ENCODE measurements around the gene VTI1A. TPM values are rescaled to one million over a fixed set of nuclear protein-coding genes. Genes with fewer than 3 reads are reported as not detected.
"Not testable (repeated sequence)": the region's sequence is repeated elsewhere in the genome, so short reads cannot be mapped to it uniquely, and the experiment has no call there.

VTI1A gene
- total RNA-seq, 2 experiments from 2014 or later, result 24.9 to 28.4 TPM

DNA sequence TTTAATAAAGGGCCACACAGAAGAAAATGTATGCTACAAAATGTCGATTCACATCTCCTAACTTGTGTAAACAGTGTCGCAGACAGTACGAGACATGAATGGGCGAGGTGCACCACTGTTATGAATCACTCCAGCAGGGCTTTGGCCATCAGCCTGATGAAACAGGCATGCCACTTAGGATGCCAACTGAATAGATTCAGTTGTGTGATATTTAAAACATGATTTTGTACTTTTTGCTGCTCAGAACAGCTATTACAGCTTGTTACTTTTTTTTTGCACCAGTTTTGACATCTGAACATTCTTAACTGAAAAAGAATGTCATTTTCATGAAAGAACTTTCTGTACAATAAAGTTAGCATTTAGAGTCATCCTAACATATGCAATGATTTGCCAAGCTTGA is 138.1 kb downstream of the VTI1A start:
- no peak overlapping the region for H3K27ac Mint-ChIP-seq
- intact Hi-C loops (cut with micrococcal nuclease), result no loop called here
- H3K27me3 Mint-ChIP-seq (ENCODE audit: low read depth), result no peaks in the 10 kb centered on the region
- H3K9me3 Mint-ChIP-seq, result no peaks in the 10 kb centered on the region
- CTCF ChIA-PET, result interaction anchor here (0.9 kb wide), 1 partner anchor 19 kb away, joined by 3 read pairs; no protein-coding TSS in a partner anchor
- H3K4me1 Mint-ChIP-seq (ENCODE audit: low read depth), result no peaks in the 10 kb centered on the region
- peaks cover 4% of the 10 kb centered on the region for H3K36me3 Mint-ChIP-seq (ENCODE audit: low read depth)
- no peak overlapping the region for H3K4me3 Mint-ChIP-seq
- no peak for DNase-seq

DNA sequence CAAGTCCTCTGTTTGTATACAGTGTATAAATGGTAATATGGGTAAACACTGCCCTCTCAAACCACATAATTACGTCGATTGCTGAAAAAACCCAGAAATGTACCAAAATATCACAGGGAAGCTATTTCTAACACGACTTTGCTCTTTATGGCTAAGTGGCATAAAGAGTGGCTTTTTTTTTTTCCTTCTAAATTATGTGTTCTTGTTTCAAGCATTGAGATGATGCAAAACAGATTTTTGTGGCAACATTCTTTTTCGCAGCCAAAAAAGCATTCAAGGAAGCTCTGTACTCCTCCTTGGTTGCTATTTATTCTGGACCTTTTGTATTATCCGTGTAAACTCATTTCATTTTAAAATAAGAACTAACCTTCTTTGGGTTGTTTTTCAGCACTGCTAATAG is 138.9 kb downstream of the VTI1A start:
- Mint-ChIP-seq H3K27ac (no peak overlapping the region), H3K4me1 (ENCODE audit: low read depth) (no peaks in the 10 kb centered on the region), H3K36me3 (ENCODE audit: low read depth) (peaks cover 7% of the 10 kb centered on the region), H3K27me3 (ENCODE audit: low read depth) (no peaks in the 10 kb centered on the region), H3K9me3 (no peaks in the 10 kb centered on the region), H3K4me3 (no peak overlapping the region)
- intact Hi-C loops (cut with micrococcal nuclease), result no loop called here
- DNase-seq, result no peak
- CTCF ChIA-PET, result no interaction called here

DNA sequence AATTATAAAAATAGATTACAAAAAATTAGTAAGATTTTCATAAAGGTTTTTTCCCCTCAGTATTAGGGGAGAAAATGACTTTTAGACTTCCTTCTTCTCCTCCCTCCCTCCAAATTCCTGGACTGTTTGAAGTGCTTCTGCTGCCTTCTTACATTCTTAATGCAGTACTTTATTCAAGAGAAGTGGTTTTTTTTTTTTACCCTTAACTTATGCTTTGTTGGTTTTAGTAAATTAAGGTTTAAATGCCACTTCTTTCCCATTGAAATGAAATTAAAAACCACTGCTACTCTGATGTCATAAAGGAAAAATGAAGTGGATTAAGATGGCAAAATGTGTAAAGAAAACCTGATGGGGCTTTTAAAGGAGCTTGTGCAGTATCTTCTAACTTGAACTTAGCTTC is 140.7 kb downstream of the VTI1A start:
- Mint-ChIP-seq H3K4me3 (no peak overlapping the region), H3K36me3 (ENCODE audit: low read depth) (peaks cover 22% of the 10 kb centered on the region), H3K9me3 (no peaks in the 10 kb centered on the region), H3K27me3 (ENCODE audit: low read depth) (no peaks in the 10 kb centered on the region), H3K4me1 (ENCODE audit: low read depth) (no peaks in the 10 kb centered on the region), H3K27ac (no peak overlapping the region)
- intact Hi-C loops (cut with micrococcal nuclease), result no loop called here
- no peak for DNase-seq
- CTCF ChIA-PET, result interaction anchor here (0.7 to 0.8 kb wide), 3 partner anchors 31 to 540 kb away, joined by 3 read pairs; no protein-coding TSS in a partner anchor

DNA sequence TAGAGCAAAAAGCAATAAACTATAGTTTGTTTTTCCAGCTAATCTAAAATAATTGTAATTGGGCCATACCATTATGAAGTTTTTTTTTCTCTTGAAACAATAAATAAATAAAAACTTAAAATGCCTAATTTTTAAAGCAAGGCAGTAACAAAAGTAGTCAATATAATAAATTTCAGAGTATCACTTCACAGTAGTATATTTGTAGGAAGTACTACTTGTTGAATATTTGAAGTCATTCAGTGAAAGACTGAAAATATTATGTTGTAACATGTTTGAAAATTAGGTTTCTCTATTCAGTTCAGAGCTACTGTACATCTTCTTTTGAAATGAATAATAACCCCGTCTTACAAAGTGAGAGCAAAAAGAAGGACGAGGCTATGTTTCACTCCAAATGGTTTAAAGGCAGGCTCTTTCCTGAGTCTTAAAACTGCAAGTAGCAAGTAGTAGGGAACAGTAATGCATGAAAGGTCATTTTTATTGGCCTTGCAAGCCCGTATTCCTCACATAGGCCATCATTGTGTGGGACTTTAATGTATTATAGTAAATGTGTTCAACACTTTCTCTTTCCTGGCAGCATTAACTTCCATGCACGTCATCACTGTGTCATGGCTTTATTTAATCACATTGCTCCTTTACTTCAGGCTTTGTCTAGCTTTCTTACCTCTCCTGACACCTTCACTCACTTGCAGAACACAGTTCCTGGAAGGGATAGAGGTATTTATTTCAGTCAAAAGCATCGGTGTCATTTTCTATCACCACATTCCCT is 141.4 kb downstream of the VTI1A start:
- Mint-ChIP-seq H3K36me3 (ENCODE audit: low read depth) (peaks cover 23% of the 10 kb centered on the region), H3K4me3 (no peak overlapping the region), H3K4me1 (ENCODE audit: low read depth) (no peaks in the 10 kb centered on the region), H3K9me3 (no peaks in the 10 kb centered on the region), H3K27me3 (ENCODE audit: low read depth) (no peaks in the 10 kb centered on the region), H3K27ac (no peak overlapping the region)
- CTCF ChIA-PET, result interaction anchor here (0.7 to 0.8 kb wide), 2 partner anchors 32 to 539 kb away, joined by 3 read pairs; no protein-coding TSS in a partner anchor
- no peak for DNase-seq
- intact Hi-C loops (cut with micrococcal nuclease), result no loop called here

DNA sequence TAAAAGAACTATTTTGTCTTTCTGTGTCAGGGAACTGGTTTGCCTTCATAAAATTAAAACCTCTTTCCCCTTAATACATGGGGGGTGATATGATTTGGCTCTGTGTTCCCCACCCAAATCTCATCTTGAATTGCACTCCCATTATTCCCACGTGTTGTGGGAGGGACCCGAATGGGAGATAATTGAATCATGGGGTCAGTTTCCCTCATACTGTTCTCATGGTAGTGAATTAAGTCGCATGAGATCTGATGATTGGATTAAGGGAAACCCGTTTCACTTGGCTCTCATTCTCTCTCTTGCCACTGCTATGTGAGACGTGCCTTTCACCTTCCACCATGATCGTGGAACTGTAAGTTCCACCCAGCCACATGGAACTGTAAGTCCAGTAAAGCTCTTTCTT is 142.1 kb downstream of the VTI1A start:
- Mint-ChIP-seq H3K4me3 (no peak overlapping the region), H3K27ac (no peak overlapping the region), H3K9me3 (no peaks in the 10 kb centered on the region), H3K4me1 (ENCODE audit: low read depth) (no peaks in the 10 kb centered on the region), H3K36me3 (ENCODE audit: low read depth) (peaks cover 24% of the 10 kb centered on the region), H3K27me3 (ENCODE audit: low read depth) (no peaks in the 10 kb centered on the region)
- DNase-seq, result no peak
- intact Hi-C loops (cut with micrococcal nuclease), result no loop called here
- CTCF ChIA-PET, result no interaction called here

DNA sequence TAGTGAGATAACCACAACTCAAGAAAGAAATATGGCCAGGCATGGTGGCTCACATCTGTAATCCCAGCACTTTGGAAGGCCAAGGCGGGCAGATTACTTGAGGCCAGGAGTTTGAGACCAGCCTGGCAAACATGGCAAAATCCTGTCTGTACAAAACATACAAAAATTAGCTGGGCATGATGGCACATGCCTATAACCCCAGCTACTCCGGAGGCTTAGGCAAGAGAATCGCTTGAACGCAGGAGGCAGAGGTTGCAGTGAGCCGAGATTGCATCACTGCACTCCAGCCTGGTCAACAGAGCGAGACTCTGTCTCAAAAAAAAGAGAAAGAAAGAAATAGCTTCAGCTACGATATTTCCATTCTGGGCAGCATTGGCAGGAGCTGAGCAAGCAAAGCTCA is 143.8 kb downstream of the VTI1A start:
- H3K27ac Mint-ChIP-seq; H3K9me3 Mint-ChIP-seq; CTCF ChIA-PET; DNase-seq; H3K4me3 Mint-ChIP-seq; H3K27me3 Mint-ChIP-seq (ENCODE audit: low read depth); intact Hi-C loops (cut with micrococcal nuclease); H3K4me1 Mint-ChIP-seq (ENCODE audit: low read depth): not testable (repeated sequence)
- peaks cover 23% of the 10 kb centered on the region for H3K36me3 Mint-ChIP-seq (ENCODE audit: low read depth)

DNA sequence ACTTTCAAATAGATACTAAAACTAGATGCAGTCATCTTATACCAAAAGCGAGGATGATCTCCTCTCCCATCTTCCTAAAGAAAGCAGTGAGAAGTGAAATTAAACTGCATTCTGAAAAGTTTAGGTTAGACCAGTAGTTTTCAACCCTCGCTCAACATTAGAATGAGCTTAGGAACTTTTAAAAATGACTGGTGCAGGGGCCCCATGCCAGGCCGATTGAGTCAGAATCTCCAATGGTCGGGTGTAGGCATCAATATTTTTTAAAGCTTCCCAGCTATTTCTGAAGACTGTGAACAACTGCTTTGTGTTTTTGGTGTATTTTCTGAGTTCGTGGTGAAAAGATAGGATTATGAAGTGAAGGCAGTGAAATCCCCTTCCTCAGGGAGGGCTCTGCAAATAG is 146.0 kb downstream of the VTI1A start:
- CTCF ChIA-PET, result interaction anchor here (0.8 kb wide), 1 partner anchor 14 kb away, joined by 3 read pairs; no protein-coding TSS in a partner anchor
- Mint-ChIP-seq H3K9me3 (no peaks in the 10 kb centered on the region), H3K27me3 (ENCODE audit: low read depth) (no peaks in the 10 kb centered on the region), H3K4me3 (no peak overlapping the region), H3K27ac (no peak overlapping the region), H3K4me1 (ENCODE audit: low read depth) (no peaks in the 10 kb centered on the region), H3K36me3 (ENCODE audit: low read depth) (peaks cover 23% of the 10 kb centered on the region)
- no peak for DNase-seq
- intact Hi-C loops (cut with micrococcal nuclease), result no loop called here

DNA sequence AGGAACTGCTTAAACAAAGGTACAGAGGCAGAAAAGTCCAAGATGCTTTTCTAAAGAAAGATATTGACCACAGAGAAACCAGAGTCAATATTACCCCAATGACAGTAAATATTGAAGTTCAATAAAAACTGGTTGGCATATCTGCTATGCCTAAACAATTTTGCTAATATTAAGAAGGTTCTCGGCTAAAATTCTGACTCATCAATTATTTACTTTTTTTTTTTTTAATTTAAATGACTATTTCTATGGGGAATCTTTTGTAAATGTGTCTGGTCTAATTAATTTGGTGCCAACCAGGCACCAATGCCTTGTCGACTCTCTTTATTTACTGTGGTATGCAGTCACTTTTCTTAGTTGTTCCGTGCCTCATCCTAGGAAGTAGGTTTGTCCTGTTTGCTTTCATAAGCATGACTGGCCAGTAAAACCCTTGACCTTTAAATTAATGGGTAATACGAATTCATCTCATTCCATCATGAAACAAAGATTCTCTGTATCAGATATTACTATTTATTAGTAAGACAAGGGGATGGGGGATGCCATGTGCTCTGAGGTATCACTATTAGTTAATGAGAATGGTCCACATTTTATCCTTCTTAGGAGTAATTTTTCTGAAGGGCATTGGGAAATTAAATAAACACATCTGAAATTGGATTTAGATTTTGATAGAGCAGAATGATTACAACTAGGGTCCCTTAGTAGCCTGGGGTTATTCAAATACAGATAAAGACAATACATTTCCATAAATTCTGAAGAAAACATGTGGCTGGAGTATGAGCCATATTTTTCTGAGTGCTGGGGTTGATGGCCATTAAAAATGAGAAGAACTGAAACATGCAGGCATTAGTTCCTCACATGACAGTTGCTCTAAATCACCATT is 154.4 kb downstream of the VTI1A start:
- Mint-ChIP-seq H3K4me1 (ENCODE audit: low read depth) (no peaks in the 10 kb centered on the region), H3K27me3 (ENCODE audit: low read depth) (no peaks in the 10 kb centered on the region), H3K4me3 (no peak overlapping the region), H3K36me3 (ENCODE audit: low read depth) (peaks cover 18% of the 10 kb centered on the region), H3K9me3 (no peaks in the 10 kb centered on the region), H3K27ac (no peak overlapping the region)
- CTCF ChIA-PET, result no interaction called here
- DNase-seq, result no peak
- intact Hi-C loops (cut with micrococcal nuclease), result no loop called here

DNA sequence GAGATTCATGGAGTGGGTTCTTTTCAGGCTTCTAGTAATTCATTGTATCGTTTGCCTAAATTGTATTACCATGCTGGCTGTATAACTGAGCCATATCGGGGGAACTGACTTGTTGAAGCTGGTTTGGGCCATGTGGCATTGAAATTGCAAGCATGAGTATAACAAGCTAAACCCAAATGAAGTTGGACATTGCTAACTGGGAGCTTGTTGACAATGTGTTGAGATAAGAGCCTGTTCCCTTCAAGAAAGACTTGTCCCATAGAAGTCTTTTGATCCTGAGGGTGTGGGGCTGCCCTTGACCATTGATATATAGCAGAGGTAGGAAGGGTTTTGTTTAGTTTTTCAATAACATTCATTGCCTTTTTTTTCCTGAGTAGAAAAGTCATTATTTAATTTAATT is 156.0 kb downstream of the VTI1A start:
- Mint-ChIP-seq H3K9me3 (no peaks in the 10 kb centered on the region), H3K4me3 (no peak overlapping the region), H3K4me1 (ENCODE audit: low read depth) (no peaks in the 10 kb centered on the region), H3K27me3 (ENCODE audit: low read depth) (no peaks in the 10 kb centered on the region), H3K36me3 (ENCODE audit: low read depth) (peaks cover 18% of the 10 kb centered on the region), H3K27ac (no peak overlapping the region)
- intact Hi-C loops (cut with micrococcal nuclease), result no loop called here
- CTCF ChIA-PET, result interaction anchor here (1.0 kb wide), 1 partner anchor 18 kb away, joined by 3 read pairs; no protein-coding TSS in a partner anchor
- no peak for DNase-seq

DNA sequence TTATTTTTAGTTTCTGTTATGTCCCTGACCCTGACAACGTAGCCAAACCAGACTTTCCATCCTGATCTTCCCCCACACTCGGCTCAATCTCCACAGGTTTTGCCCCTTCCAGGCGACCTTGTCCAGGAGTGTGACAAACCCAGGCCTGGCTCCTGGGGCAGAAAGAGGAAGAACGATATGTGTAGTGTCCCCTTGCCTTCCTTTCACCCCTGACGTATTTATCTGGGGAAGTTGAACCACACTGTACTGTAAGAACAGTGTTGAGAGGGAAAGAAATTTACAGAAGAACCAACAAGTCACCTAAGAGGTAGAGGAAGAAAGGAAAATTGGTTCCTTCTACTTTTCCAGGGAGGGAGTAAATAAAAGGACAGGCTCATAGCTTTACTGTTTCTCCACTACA is 158.0 kb downstream of the VTI1A start:
- Mint-ChIP-seq H3K4me3 (no peak overlapping the region), H3K4me1 (ENCODE audit: low read depth) (no peaks in the 10 kb centered on the region), H3K9me3 (no peaks in the 10 kb centered on the region), H3K27me3 (ENCODE audit: low read depth) (no peaks in the 10 kb centered on the region), H3K36me3 (ENCODE audit: low read depth) (peaks cover 18% of the 10 kb centered on the region), H3K27ac (no peak overlapping the region)
- CTCF ChIA-PET, result no interaction called here
- intact Hi-C loops (cut with micrococcal nuclease), result no loop called here
- no peak for DNase-seq

DNA sequence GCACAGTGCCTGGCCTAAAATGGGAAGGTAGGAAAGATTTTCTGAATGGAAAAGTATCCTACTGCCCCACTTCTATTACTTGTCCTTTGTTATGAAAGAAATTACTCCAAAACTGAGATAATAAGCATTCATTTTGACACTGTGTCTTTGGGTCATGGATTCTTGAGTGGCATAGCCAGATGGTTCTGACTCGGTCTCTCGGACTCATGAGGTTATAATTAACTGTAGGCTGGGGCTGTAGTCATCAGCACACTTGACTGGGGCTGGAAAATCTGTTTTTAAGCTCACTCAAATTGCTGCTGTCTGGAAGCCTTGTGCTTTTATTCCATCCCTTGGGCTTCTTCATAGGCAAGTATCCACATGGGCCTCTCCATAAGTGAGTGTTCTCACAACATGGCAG is 160.5 kb downstream of the VTI1A start:
- peaks cover 20% of the 10 kb centered on the region for H3K36me3 Mint-ChIP-seq (ENCODE audit: low read depth)
- intact Hi-C loops (cut with micrococcal nuclease), result no loop called here
- no peaks in the 10 kb centered on the region for H3K4me1 Mint-ChIP-seq (ENCODE audit: low read depth)
- DNase-seq, result no peak
- H3K4me3 Mint-ChIP-seq, result no peak overlapping the region
- no peaks in the 10 kb centered on the region for H3K9me3 Mint-ChIP-seq
- no peak overlapping the region for H3K27ac Mint-ChIP-seq
- no peaks in the 10 kb centered on the region for H3K27me3 Mint-ChIP-seq (ENCODE audit: low read depth)
- CTCF ChIA-PET, result interaction anchor here (0.6 kb wide), 1 partner anchor 193 kb away, joined by 3 read pairs; no protein-coding TSS in a partner anchor

DNA sequence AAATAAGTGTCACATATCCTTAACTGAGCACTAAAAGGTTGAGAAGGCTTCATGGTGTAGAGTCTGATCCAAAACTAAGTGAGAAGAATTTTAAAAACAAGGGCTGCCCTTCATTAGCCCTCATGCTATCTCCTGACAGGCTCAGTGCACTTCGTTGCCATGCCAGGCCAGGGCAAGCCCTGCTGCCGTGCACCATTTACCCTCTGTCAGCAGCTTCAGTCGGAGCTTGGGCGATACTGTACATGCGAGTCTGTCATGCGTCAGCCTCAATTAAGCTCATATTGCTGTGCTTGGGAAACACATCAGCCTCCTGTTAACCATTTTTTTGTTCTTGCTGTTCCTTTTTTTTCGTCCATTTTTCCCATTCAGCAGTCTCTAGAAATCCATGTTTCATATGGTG is 166.6 kb downstream of the VTI1A start:
- Mint-ChIP-seq H3K27me3 (ENCODE audit: low read depth) (no peaks in the 10 kb centered on the region), H3K9me3 (no peaks in the 10 kb centered on the region), H3K36me3 (ENCODE audit: low read depth) (peaks cover 16% of the 10 kb centered on the region), H3K4me3 (no peak overlapping the region), H3K4me1 (ENCODE audit: low read depth) (no peaks in the 10 kb centered on the region), H3K27ac (no peak overlapping the region)
- CTCF ChIA-PET, result no interaction called here
- DNase-seq, result no peak
- intact Hi-C loops (cut with micrococcal nuclease), result no loop called here
